Kidney (tissue), 14 donors: ENCODE results near the gene RAB6A. TPM values are rescaled to one million over a fixed set of nuclear protein-coding genes. Genes with fewer than 3 reads are reported as not detected.
"Not testable (repeated sequence)": the region's sequence is repeated elsewhere in the genome, so short reads cannot be mapped to it uniquely, and the experiment has no call there.

Experiments
- DNase-seq, 5 donors: peaks; one replicate each; pipeline ENCODE4 v3.0.0-alpha.2; 2013 to 2020
- FAIRE-seq: peaks from 2 replicates; lab custom pipeline; 2012; peaks lifted over from hg19 to GRCh38; lab: Jason Lieb, UNC
- H3K27ac ChIP-seq, 2 donors: one replicate each; pipeline ENCODE4 v1.7.0; 2013; ENCODE audit warnings: low read depth in 2 of 2, low read length in 2 of 2, inconsistent platforms in 1 of 2
- H3K27me3 ChIP-seq: one replicate; pipeline ENCODE4 v1.7.1; 2013; ENCODE audit warnings: low read length, inconsistent platforms; ENCODE audit not compliant: control insufficient read depth, insufficient read depth
- H3K36me3 ChIP-seq, 3 donors: one replicate each; pipeline versions ENCODE4 v1.7.0 to v1.7.1; 2013; ENCODE audit warnings: low read length in 3 of 3, control low read depth in 1 of 3, inconsistent platforms in 1 of 3; ENCODE audit not compliant: insufficient read depth in 3 of 3, control insufficient read depth in 2 of 3
- H3K4me1 ChIP-seq, 3 donors: one replicate each; pipeline versions ENCODE4 v1.7.0 to v1.7.1; 2013; ENCODE audit warnings: low read length in 3 of 3, inconsistent platforms in 1 of 3, low read depth in 1 of 3; ENCODE audit not compliant: control insufficient read depth in 2 of 3, insufficient read depth in 2 of 3
- H3K4me3 ChIP-seq, 3 donors: one replicate each; pipeline versions ENCODE4 v1.7.0 to v1.8.1; 2013; ENCODE audit warnings: low read length in 3 of 3, control low read depth in 1 of 3, inconsistent platforms in 1 of 3
- H3K9ac ChIP-seq, 3 donors: one replicate each; pipeline versions ENCODE4 v1.7.0 to v1.7.1; 2013; ENCODE audit warnings: low read length in 3 of 3, control low read depth in 1 of 3, inconsistent platforms in 1 of 3
- H3K9me3 ChIP-seq, 3 donors: one replicate each; pipeline versions ENCODE4 v1.7.0 to v1.7.1; 2013; ENCODE audit warnings: low read length in 3 of 3, control low read depth in 1 of 3, inconsistent platforms in 1 of 3; ENCODE audit not compliant: control insufficient read depth in 2 of 3, insufficient read depth in 1 of 3
- intact Hi-C: fragments of 100-400 bp; cut with DNase I; formaldehyde crosslinking; loops from one replicate; pipeline ENCODE4 v1.11.1; 2022
- polyA plus RNA-seq: library from polyadenylated mRNA; stranded (reverse); fragments of 350-450 nt; fragmentation: Illumina TruSeq; extraction: RNeasy Lipid Tissue Mini Kit (QIAGEN cat#74804); gene quantifications from one replicate; pipeline ENCODE4 v1.2.3, GENCODE V29; 2014; ENCODE audit warnings: low read depth, low replicate concordance; ENCODE audit not compliant: insufficient read depth
- total RNA-seq: library from RNA; stranded (reverse); fragmentation: NEBNext Ultra II Directional; extraction: Animal tissue kit (Norgen Biotek cat#: 25700); gene quantifications from one replicate; pipeline ENCODE4 v1.2.1, GENCODE V29; 2021
- TF ChIP-seq, protein P1 (sequence below): IDR thresholded peaks from 3 replicates; pipeline ENCODE4 v1.5.1; 2012; ENCODE audit warnings: mild to moderate bottlenecking, moderate library complexity, borderline replicate concordance; ENCODE audit not compliant: insufficient read depth; ENCODE audit errors: extremely low read depth
- donor health status: control.
- donor health status: control.
- donor health status: control.
- donor health status: control.
- donor health status: control.
- donor health status: DM: yes; HTN: yes; CAD: no.
- donor health status: Normal renal cell carcinoma (clear cell type).

The RAB6A gene
- total and polyA plus RNA-seq, 2 donors from 2014 or later: 61.0 to 138 TPM

GRCh38 chr11:73779084-73779902 lies 18.4 kb upstream of the RAB6A start:
- no peaks in the 10 kb centered on the region for H3K27me3 ChIP-seq

GRCh38 chr11:73770811-73771210 lies 9.9 kb upstream of the RAB6A start:
- FAIRE-seq, H3K9ac ChIP-seq, H3K36me3 ChIP-seq, H3K9me3 ChIP-seq, H3K27ac ChIP-seq, H3K27me3 ChIP-seq, DNase-seq, intact Hi-C loops, H3K4me3 ChIP-seq, H3K4me1 ChIP-seq: not testable (repeated sequence)

More at GRCh38 chr11:73779084-73779902, 18.4 kb upstream of the RAB6A start:
- peaks cover 0 to 4% (median 0%) of the 10 kb centered on the region in 3 donors for H3K4me1 ChIP-seq
- H3K27ac ChIP-seq: peak overlapping the region; percentile 84 to 98
- DNase-seq (peak; percentile 99), FAIRE-seq (peak; percentile 92)
- no peaks in the 10 kb centered on the region for H3K9me3 ChIP-seq
- peak overlapping the region; percentile 76 to 85 (median 82) for H3K4me3 ChIP-seq
- TF ChIP-seq, protein P1, sequence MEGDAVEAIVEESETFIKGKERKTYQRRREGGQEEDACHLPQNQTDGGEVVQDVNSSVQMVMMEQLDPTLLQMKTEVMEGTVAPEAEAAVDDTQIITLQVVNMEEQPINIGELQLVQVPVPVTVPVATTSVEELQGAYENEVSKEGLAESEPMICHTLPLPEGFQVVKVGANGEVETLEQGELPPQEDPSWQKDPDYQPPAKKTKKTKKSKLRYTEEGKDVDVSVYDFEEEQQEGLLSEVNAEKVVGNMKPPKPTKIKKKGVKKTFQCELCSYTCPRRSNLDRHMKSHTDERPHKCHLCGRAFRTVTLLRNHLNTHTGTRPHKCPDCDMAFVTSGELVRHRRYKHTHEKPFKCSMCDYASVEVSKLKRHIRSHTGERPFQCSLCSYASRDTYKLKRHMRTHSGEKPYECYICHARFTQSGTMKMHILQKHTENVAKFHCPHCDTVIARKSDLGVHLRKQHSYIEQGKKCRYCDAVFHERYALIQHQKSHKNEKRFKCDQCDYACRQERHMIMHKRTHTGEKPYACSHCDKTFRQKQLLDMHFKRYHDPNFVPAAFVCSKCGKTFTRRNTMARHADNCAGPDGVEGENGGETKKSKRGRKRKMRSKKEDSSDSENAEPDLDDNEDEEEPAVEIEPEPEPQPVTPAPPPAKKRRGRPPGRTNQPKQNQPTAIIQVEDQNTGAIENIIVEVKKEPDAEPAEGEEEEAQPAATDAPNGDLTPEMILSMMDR: no peak
- H3K9ac ChIP-seq: peak overlapping the region; percentile 38 to 88 (median 67)
- intact Hi-C loops: no loop called here
- H3K36me3 ChIP-seq: no peaks in the 10 kb centered on the region

- TF ChIP-seq, protein P1: no peak
- DNase-seq (no peak), FAIRE-seq (no peak)
- Histone ChIP-seq H3K4me1 (no peaks in the 10 kb centered on the region), H3K9ac (no peak overlapping the region), H3K27ac (no peak overlapping the region), H3K4me3 (no peak overlapping the region), H3K9me3 (no peaks in the 10 kb centered on the region), H3K36me3 (no peaks in the 10 kb centered on the region), H3K27me3 (no peaks in the 10 kb centered on the region)
- intact Hi-C loops: no loop called here
Measured at GRCh38 chr11:73766763-73767162, 5.9 kb upstream of the RAB6A start.

- DNase-seq: no peak
- H3K27ac ChIP-seq: no peak overlapping the region
- TF ChIP-seq, protein P1: no peak
- no peak overlapping the region for H3K9ac ChIP-seq
- H3K4me3 ChIP-seq: no peak overlapping the region
- H3K4me1 ChIP-seq: peaks cover 5 to 14% (median 6%) of the 10 kb centered on the region in 3 donors
- H3K9me3 ChIP-seq: no peaks in the 10 kb centered on the region
- no peaks in the 10 kb centered on the region for H3K27me3 ChIP-seq
- intact Hi-C loops: no loop called here
- H3K36me3 ChIP-seq: no peaks in the 10 kb centered on the region
- FAIRE-seq: no peak
Measured at GRCh38 chr11:73762732-73763131, 1.9 kb upstream of the RAB6A start.
